B cell (primary cell): ENCODE results near the gene CDC5L. TPM values are rescaled to one million over a fixed set of nuclear protein-coding genes. Genes with fewer than 3 reads are reported as not detected.

Experiments used
- ATAC-seq: fragments of 200-7000 bp; cut with Tn5 transposase; one replicate; pipeline ENCODE4 v1.10.0; 2021; ENCODE audit warnings: low read depth, mild to moderate bottlenecking, moderate number of reproducible peaks, moderate library complexity
- CTCF ChIA-PET: fragments of 350-600 bp; sonication (Branson Sonifier 250); formaldehyde crosslinking; loops from one replicate; lab custom pipeline; 2021; ENCODE audit warnings: antibody characterized with exemption, inconsistent platforms; lab: Charles Lee
- POLR2A ChIA-PET: fragments of 350-600 bp; sonication (Branson Sonifier 250); formaldehyde crosslinking; loops from one replicate; lab custom pipeline; 2021; ENCODE audit warnings: antibody characterized with exemption; lab: Charles Lee
- DNase-seq: peaks from one replicate; pipeline ENCODE4 v3.0.0; 2013
- H2AFZ ChIP-seq: 2 replicates; pipeline ENCODE4 v1.6.1; 2012; ENCODE audit warnings: mild to moderate bottlenecking, low read depth, low read length; ENCODE audit not compliant: insufficient read depth, poor library complexity, severe bottlenecking
- H3K27ac ChIP-seq, 2 donors: 1 replicate in 1 of 2; 2 replicates in 1 of 2; pipeline ENCODE4 v1.5.1; 2012 to 2013; ENCODE audit warnings: low read length in 2 of 2, mild to moderate bottlenecking in 2 of 2, moderate library complexity in 1 of 2
- H3K27me3 ChIP-seq, 4 experiments: fragments of 200-600 bp in 1 of 4; sonication (generic) in 1 of 4; replicated peaks in 1 of 4; 1 replicate in 2 of 4; 2 replicates in 2 of 4; pipeline versions ENCODE4 v1.6.1 to v1.7.0; 2013 to 2016; ENCODE audit warnings: low read length in 3 of 4, mild to moderate bottlenecking in 2 of 4, mixed read lengths in 1 of 4, moderate library complexity in 1 of 4; ENCODE audit not compliant: insufficient read depth in 4 of 4, control insufficient read depth in 3 of 4; ENCODE audit errors: control extremely low read depth in 1 of 4
- H3K36me3 ChIP-seq, 2 experiments: replicated peaks in 1 of 2; 1 replicate in 1 of 2; 2 replicates in 1 of 2; pipeline versions ENCODE4 v1.6.1 to v1.7.1; 2013; ENCODE audit warnings: low read length in 1 of 2; ENCODE audit not compliant: insufficient read depth in 2 of 2, control insufficient read depth in 1 of 2; ENCODE audit errors: control extremely low read depth in 1 of 2, extremely low read depth in 1 of 2
- H3K4me1 ChIP-seq, 2 donors: fragments of 200-600 bp in 1 of 2; sonication (generic) in 1 of 2; 1 replicate in 1 of 2; 2 replicates in 1 of 2; pipeline versions ENCODE4 v1.5.1 to v1.6.1; 2013 to 2017; ENCODE audit warnings: low read length in 2 of 2; ENCODE audit not compliant: control insufficient read depth in 2 of 2, insufficient read depth in 2 of 2
- H3K4me2 ChIP-seq: replicated peaks from 2 replicates; pipeline ENCODE3; 2012; ENCODE audit warnings: mild to moderate bottlenecking, low read depth, low read length; ENCODE audit not compliant: poor library complexity, severe bottlenecking
- H3K4me3 ChIP-seq, 5 experiments: fragments of 200-600 bp in 1 of 5; sonication (generic) in 1 of 5; 1 replicate in 3 of 5; 2 replicates in 2 of 5; pipeline versions ENCODE4 v1.5.1 to v1.7.0; 2011 to 2016; ENCODE audit warnings: low read length in 4 of 5, mild to moderate bottlenecking in 4 of 5, low read depth in 2 of 5, control low read depth in 1 of 5, moderate library complexity in 1 of 5; ENCODE audit not compliant: insufficient read depth in 1 of 5; ENCODE audit errors: control extremely low read depth in 1 of 5, extremely low read depth in 1 of 5
- H3K79me2 ChIP-seq: fragments of 200-600 bp; sonication (generic); one replicate; pipeline ENCODE4 v1.6.0; 2016; ENCODE audit warnings: low read length; ENCODE audit not compliant: control insufficient read depth, insufficient read depth
- H3K9ac ChIP-seq: fragments of 200-600 bp; sonication (generic); 2 replicates; pipeline ENCODE4 v1.6.1; 2017; ENCODE audit warnings: mild to moderate bottlenecking, low read length, moderate library complexity
- H3K9me3 ChIP-seq, 3 donors: one replicate each; pipeline versions ENCODE4 v1.6.1 to v1.7.1; 2013; ENCODE audit warnings: low read length in 2 of 3; ENCODE audit not compliant: control insufficient read depth in 2 of 3, insufficient read depth in 1 of 3; ENCODE audit errors: control extremely low read depth in 1 of 3
- H4K20me1 ChIP-seq: 2 replicates; pipeline ENCODE4 v1.6.0; 2012; ENCODE audit warnings: mild to moderate bottlenecking, low read length; ENCODE audit not compliant: insufficient read depth, control insufficient read depth, poor library complexity, severe bottlenecking
- H3K27ac Mint-ChIP-seq: one replicate; pipeline ENCODE4 v1.8.0; 2021; ENCODE audit warnings: mixed read lengths
- H3K27me3 Mint-ChIP-seq: one replicate; pipeline ENCODE4 v1.8.0; 2021; ENCODE audit warnings: mixed read lengths
- H3K4me1 Mint-ChIP-seq: one replicate; pipeline ENCODE4 v1.8.0; 2021; ENCODE audit warnings: mixed read lengths
- H3K4me3 Mint-ChIP-seq: one replicate; pipeline ENCODE4 v1.8.0; 2021; ENCODE audit warnings: mixed read lengths
- H3K9me3 Mint-ChIP-seq: one replicate; pipeline ENCODE4 v1.8.0; 2022; ENCODE audit warnings: mixed read lengths; ENCODE audit not compliant: insufficient read depth
- EZH2 ChIP-seq: IDR thresholded peaks from 2 replicates; pipeline ENCODE4 v1.6.1; 2012; ENCODE audit warnings: borderline replicate concordance, low read depth, mild to moderate bottlenecking, moderate library complexity, low read length; ENCODE audit not compliant: insufficient read depth, poor library complexity, severe bottlenecking
- WGBS: methylation state at CpG from one replicate; pipeline ENCODE4 v1.1.5; 2013; ENCODE audit warnings: missing lambda C conversion rate; ENCODE audit not compliant: insufficient coverage; 5-methylcytosine and 5-hydroxymethylcytosine counted together
- intact Hi-C: fragments of 100-400 bp; cut with micrococcal nuclease; formaldehyde crosslinking; loops from one replicate; pipeline ENCODE4 v1.10.0; 2022
- polyA plus RNA-seq: library from polyadenylated mRNA; depleted of rRNA; stranded (reverse); fragments of >200 nt; gene quantifications from 2 replicates; pipeline ENCODE4 v1.2.3, GENCODE V29; 2012
- total RNA-seq, 2 donors: library from RNA; stranded (reverse); fragments of 120-200 nt in 1 of 2; gene quantifications; 1 replicate in 1 of 2; 2 replicates in 1 of 2; pipeline versions ENCODE4 v1.2.3 to v1.2.4, GENCODE V29; 2013 to 2022
- TF ChIP-seq, protein P1 (sequence below): fragments of 200-600 bp; IDR thresholded peaks from one replicate; pipeline ENCODE4 v1.8.0; 2022; ENCODE audit warnings: antibody characterized with exemption, mild to moderate bottlenecking

The CDC5L gene
- total and polyA plus RNA-seq, 2 donors (not counting 1 experiment from before 2014, with no cell fraction given), result 4.1 to 22.2 TPM

DNA sequence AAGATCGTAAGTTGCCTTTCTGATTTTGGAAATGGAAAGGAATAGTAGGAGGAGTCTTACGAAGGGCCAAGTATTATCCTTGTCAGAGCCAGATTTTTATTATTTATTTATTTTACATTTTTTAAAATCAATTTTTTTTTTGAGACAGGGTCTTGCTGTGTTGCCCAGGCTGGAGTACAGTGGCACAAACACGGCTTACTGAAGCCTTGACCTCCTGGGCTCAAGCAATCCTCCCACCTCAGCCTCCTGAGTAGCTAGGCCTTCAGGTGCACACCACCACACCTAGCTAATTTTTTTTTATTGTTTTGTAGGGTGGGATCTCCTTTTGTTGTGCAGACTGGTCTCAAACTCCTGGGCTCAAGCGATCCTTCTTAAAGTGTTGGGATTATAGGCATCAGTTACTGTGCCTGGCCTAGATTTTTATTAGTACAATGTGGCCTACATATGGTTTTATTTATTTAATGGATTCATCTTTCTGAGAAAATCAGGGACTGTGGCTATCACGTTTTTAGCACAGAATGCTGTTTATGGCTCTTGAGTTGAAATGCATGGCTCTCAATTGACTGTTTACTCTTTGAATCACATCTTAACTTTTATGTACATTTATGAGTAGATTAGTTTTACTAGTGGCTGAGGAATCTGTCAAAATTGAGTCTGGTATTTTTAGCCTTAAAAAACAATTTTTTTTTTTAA, 16.7 kb downstream of the CDC5L start:
- no peak overlapping the region for H3K4me3 Mint-ChIP-seq
- TF ChIP-seq EZH2, result no peak
- TF ChIP-seq, protein P1, sequence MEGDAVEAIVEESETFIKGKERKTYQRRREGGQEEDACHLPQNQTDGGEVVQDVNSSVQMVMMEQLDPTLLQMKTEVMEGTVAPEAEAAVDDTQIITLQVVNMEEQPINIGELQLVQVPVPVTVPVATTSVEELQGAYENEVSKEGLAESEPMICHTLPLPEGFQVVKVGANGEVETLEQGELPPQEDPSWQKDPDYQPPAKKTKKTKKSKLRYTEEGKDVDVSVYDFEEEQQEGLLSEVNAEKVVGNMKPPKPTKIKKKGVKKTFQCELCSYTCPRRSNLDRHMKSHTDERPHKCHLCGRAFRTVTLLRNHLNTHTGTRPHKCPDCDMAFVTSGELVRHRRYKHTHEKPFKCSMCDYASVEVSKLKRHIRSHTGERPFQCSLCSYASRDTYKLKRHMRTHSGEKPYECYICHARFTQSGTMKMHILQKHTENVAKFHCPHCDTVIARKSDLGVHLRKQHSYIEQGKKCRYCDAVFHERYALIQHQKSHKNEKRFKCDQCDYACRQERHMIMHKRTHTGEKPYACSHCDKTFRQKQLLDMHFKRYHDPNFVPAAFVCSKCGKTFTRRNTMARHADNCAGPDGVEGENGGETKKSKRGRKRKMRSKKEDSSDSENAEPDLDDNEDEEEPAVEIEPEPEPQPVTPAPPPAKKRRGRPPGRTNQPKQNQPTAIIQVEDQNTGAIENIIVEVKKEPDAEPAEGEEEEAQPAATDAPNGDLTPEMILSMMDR, result no peak
- Histone ChIP-seq H4K20me1 (peaks cover 31% of the 10 kb centered on the region), H3K27me3 (no peaks in the 10 kb centered on the region), H3K79me2 (peaks cover 29% of the 10 kb centered on the region), H2AFZ (no peak overlapping the region), H3K9ac (no peak overlapping the region), H3K4me1 (no peaks in the 10 kb centered on the region), H3K36me3 (peaks cover 19 to 57% of the 10 kb centered on the region in 2 experiments), H3K27ac (no peak overlapping the region), H3K4me2 (no peak overlapping the region), H3K4me3 (no peak overlapping the region), H3K9me3 (peaks cover 0 to 4% (median 0%) of the 10 kb centered on the region in 3 donors)
- DNase-seq (no peak), ATAC-seq (no peak)
- H3K9me3 Mint-ChIP-seq, result peaks cover 2% of the 10 kb centered on the region
- H3K4me1 Mint-ChIP-seq, result peaks cover 3% of the 10 kb centered on the region
- 100% methylated on average over 1 of the region's 5 CpGs for WGBS
- CTCF ChIA-PET, result no interaction called here
- POLR2A ChIA-PET, result no interaction called here
- no peak overlapping the region for H3K27ac Mint-ChIP-seq
- intact Hi-C loops, result no loop called here
- no peaks in the 10 kb centered on the region for H3K27me3 Mint-ChIP-seq

DNA sequence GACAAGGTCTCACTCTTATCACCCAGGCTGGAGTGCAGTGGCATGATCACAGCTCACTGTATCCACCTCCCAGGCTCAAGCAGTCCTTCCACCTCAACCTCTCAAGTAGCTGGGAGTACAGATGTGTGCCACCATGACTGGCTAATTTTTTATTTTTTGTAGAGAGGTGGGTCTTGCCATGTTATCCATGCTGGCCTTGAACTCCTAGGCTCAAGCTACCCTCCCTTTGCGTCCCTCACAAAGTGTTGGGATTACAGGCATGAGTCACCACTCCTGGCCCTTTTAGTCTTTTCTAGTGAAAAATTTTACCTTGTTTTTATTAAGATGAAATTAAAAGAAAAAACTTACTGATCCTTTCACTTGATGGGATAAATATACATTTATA, 17.2 kb downstream of the CDC5L start:
- no peak overlapping the region for H3K4me3 ChIP-seq
- peaks cover 30% of the 10 kb centered on the region for H3K79me2 ChIP-seq
- no peaks in the 10 kb centered on the region for H3K27me3 Mint-ChIP-seq
- no peaks in the 10 kb centered on the region for H3K27me3 ChIP-seq
- H2AFZ ChIP-seq, result no peak overlapping the region
- CTCF ChIA-PET, result no interaction called here
- peaks cover 19 to 60% of the 10 kb centered on the region in 2 experiments for H3K36me3 ChIP-seq
- H3K27ac ChIP-seq, result no peak overlapping the region
- ATAC-seq (no peak), DNase-seq (no peak)
- H3K4me1 ChIP-seq, result no peaks in the 10 kb centered on the region
- WGBS, result no CpG with 5 or more reads among the region's 1 CpG
- H3K4me3 Mint-ChIP-seq, result no peak overlapping the region
- H3K4me2 ChIP-seq, result no peak overlapping the region
- H3K27ac Mint-ChIP-seq, result no peak overlapping the region
- intact Hi-C loops, result no loop called here
- peaks cover 2% of the 10 kb centered on the region for H3K9me3 Mint-ChIP-seq
- POLR2A ChIA-PET, result no interaction called here
- TF ChIP-seq EZH2, result no peak
- TF ChIP-seq, protein P1, result no peak
- peaks cover 27% of the 10 kb centered on the region for H4K20me1 ChIP-seq
- no peak overlapping the region for H3K9ac ChIP-seq
- peaks cover 3% of the 10 kb centered on the region for H3K4me1 Mint-ChIP-seq
- H3K9me3 ChIP-seq, result peaks cover 0 to 4% (median 0%) of the 10 kb centered on the region in 3 donors
